Stimulated activated CD4-positive, alpha-beta T cell treated with anti-CD3 and anti-CD28 coated beads, Interleukin-2, amount 100 ng/mL, for 48 hours (primary cell): Measurements from ENCODE around the gene CPA2.

Source experiments
- DNase-seq, 2 donors: peaks; one replicate each; pipeline ENCODE4 v3.0.0-alpha.2; 2020

Gene CPA2

GRCh38 chr7:130256704-130257103, 10.0 kb upstream of the CPA2 start:
- DNase-seq = no peak

GRCh38 chr7:130258494-130259078, 8.1 kb upstream of the CPA2 start:
- no peak for DNase-seq

- DNase-seq = no peak
Measured at GRCh38 chr7:130262448-130262847, 4.2 kb upstream of the CPA2 start.

- no peak for DNase-seq
Measured at GRCh38 chr7:130263130-130263529, 3.5 kb upstream of the CPA2 start.

GRCh38 chr7:130266961-130267321, 278 bp downstream of the CPA2 start:
- no peak for DNase-seq

GRCh38 chr7:130268463-130269317, 2.0 kb downstream of the CPA2 start:
- no peak for DNase-seq

- no peak for DNase-seq
Measured at GRCh38 chr7:130269318-130269694, 2.6 kb downstream of the CPA2 start.

GRCh38 chr7:130270947-130271800, 4.5 kb downstream of the CPA2 start:
- DNase-seq = no peak

GRCh38 chr7:130272381-130273080, 5.9 kb downstream of the CPA2 start:
- no peak for DNase-seq

- no peak for DNase-seq
Measured at GRCh38 chr7:130273081-130273932, 6.6 kb downstream of the CPA2 start.

- no peak for DNase-seq
Measured at GRCh38 chr7:130273933-130274255, 7.2 kb downstream of the CPA2 start.

- no peak for DNase-seq
Measured at GRCh38 chr7:130274296-130274695, 7.6 kb downstream of the CPA2 start.

GRCh38 chr7:130274983-130275591, 8.4 kb downstream of the CPA2 start:
- DNase-seq = no peak

GRCh38 chr7:130275826-130276297, 9.2 kb downstream of the CPA2 start:
- no peak for DNase-seq

GRCh38 chr7:130276796-130277762, 10.4 kb downstream of the CPA2 start:
- DNase-seq = peak; percentile 35 to 40

GRCh38 chr7:130277763-130278643, 11.3 kb downstream of the CPA2 start:
- no peak for DNase-seq

GRCh38 chr7:130278860-130279259, 12.2 kb downstream of the CPA2 start:
- DNase-seq = no peak

- no peak for DNase-seq
Measured at GRCh38 chr7:130279286-130279685, 12.6 kb downstream of the CPA2 start.

GRCh38 chr7:130279906-130280305, 13.2 kb downstream of the CPA2 start:
- no peak for DNase-seq
